A549 (cell line): ENCODE results near the gene HSD11B1L. TPM values are rescaled to one million over a fixed set of nuclear protein-coding genes. Genes with fewer than 3 reads are reported as not detected.
"Not testable (repeated sequence)": the region's sequence is repeated elsewhere in the genome, so short reads cannot be mapped to it uniquely, and the experiment has no call there.

Experiments used
- ATAC-seq, 2 experiments: fragments of 200-7000 bp in 1 of 2; fragments of >200 bp in 1 of 2; cut with Nextera tagmentation in 1 of 2; cut with Tn5 transposase in 1 of 2; 3 replicates each; pipeline versions ENCODE4 v1.8.0 to v1.9.1; 2018 to 2020; ENCODE audit warnings: mild to moderate bottlenecking in 1 of 2, moderate library complexity in 1 of 2
- CTCF ChIA-PET: fragments of 300-600 bp; sonication (Branson Sonifier 250); formaldehyde crosslinking; extraction: SDS; loops from one replicate; lab custom pipeline; 2021; ENCODE audit warnings: antibody characterized with exemption, inconsistent platforms; lab: Yijun Ruan, JAX
- POLR2A ChIA-PET: fragments of 350-600 bp; formaldehyde crosslinking; extraction: SDS; loops from one replicate; lab custom pipeline; 2021; ENCODE audit warnings: antibody characterized with exemption, inconsistent platforms; lab: Yijun Ruan, JAX
- DNase-seq, 2 experiments: peaks; one replicate each; pipeline versions ENCODE4 v3.0.0 to v3.0.0-alpha.2; 2011 to 2016; ENCODE audit warnings: low read depth in 1 of 2, low spot score in 1 of 2
- FAIRE-seq: peaks from 2 replicates; lab custom pipeline; 2011; peaks lifted over from hg19 to GRCh38; lab: Jason Lieb, UNC
- H3K27ac ChIP-seq, 2 experiments: fragments of >200 bp; sonication (Bioruptor Twin); formaldehyde crosslinking; 3 replicates each; pipeline ENCODE4 v1.5.1; 2016 to 2017
- H3K4me1 ChIP-seq: fragments of >200 bp; sonication (Bioruptor Twin); formaldehyde crosslinking; 3 replicates; pipeline ENCODE4 v1.6.1; 2016
- H3K4me2 ChIP-seq: fragments of >200 bp; sonication (Bioruptor Twin); formaldehyde crosslinking; 3 replicates; pipeline ENCODE4 v1.6.1; 2016
- H3K4me3 ChIP-seq: fragments of >200 bp; sonication (Bioruptor Twin); formaldehyde crosslinking; 3 replicates; pipeline ENCODE4 v1.5.1; 2016
- H3K9me3 ChIP-seq: fragments of >200 bp; sonication (Bioruptor Twin); formaldehyde crosslinking; 3 replicates; pipeline ENCODE4 v1.6.1; 2016
- BHLHE40 ChIP-seq: IDR thresholded peaks from 2 replicates; pipeline ENCODE4 v1.6.1; 2012; ENCODE audit warnings: low read depth, low read length, inconsistent platforms
- CBX2 ChIP-seq: fragments of 200-600 bp; sonication (generic); IDR thresholded peaks from 2 replicates; pipeline ENCODE4 v1.6.1; 2016; ENCODE audit warnings: low read depth, mild to moderate bottlenecking, borderline replicate concordance
- CBX8 ChIP-seq: fragments of 200-600 bp; sonication (generic); IDR thresholded peaks from 2 replicates; pipeline ENCODE4 v1.6.1; 2016
- CHD2 ChIP-seq: fragments of 150-350 bp; IDR thresholded peaks from 2 replicates; pipeline ENCODE4 v1.6.1; 2014; ENCODE audit warnings: low read length; ENCODE audit not compliant: partially characterized antibody
- CTCF ChIP-seq: fragments of >200 bp; sonication (Bioruptor Twin); formaldehyde crosslinking; IDR thresholded peaks from 3 replicates; pipeline ENCODE4 v1.5.1; 2016
- GATA3 ChIP-seq: IDR thresholded peaks from 2 replicates; pipeline ENCODE4 v1.6.1; 2012; ENCODE audit warnings: borderline replicate concordance
- JUN ChIP-seq, 2 experiments: fragments of >200 bp; sonication (Bioruptor Twin); formaldehyde crosslinking; IDR thresholded peaks; 2 replicates in 1 of 2; 3 replicates in 1 of 2; pipeline ENCODE4 v1.6.1; 2016 to 2017
- PHF8 ChIP-seq: fragments of 200-600 bp; sonication (generic); IDR thresholded peaks from 2 replicates; pipeline ENCODE4 v1.6.1; 2016; ENCODE audit warnings: low read depth, mild to moderate bottlenecking, antibody characterized with exemption, moderate library complexity, borderline replicate concordance
- POLR2A ChIP-seq: IDR thresholded peaks from 2 replicates; pipeline ENCODE4 v1.6.1; 2012; ENCODE audit warnings: mild to moderate bottlenecking, low read length
- POLR2AphosphoS2 ChIP-seq: conservative IDR thresholded peaks from 2 replicates; pipeline ENCODE4 v1.6.1; 2012; ENCODE audit warnings: low read length, improper control_type of control experiment, inconsistent platforms
- REST ChIP-seq: fragments of 200-600 bp; sonication (generic); IDR thresholded peaks from 2 replicates; pipeline ENCODE4 v1.6.1; 2016; ENCODE audit warnings: antibody characterized with exemption, mild to moderate bottlenecking, moderate library complexity
- RNF2 ChIP-seq: fragments of 200-600 bp; sonication (generic); IDR thresholded peaks from 2 replicates; pipeline ENCODE4 v1.6.1; 2016; ENCODE audit warnings: low read depth, mild to moderate bottlenecking, antibody characterized with exemption, moderate library complexity, borderline replicate concordance
- USF2 ChIP-seq: fragments of 450-650 bp; IDR thresholded peaks from 2 replicates; pipeline ENCODE4 v1.6.1; 2014; ENCODE audit warnings: antibody characterized with exemption
- ZFP36 ChIP-seq: fragments of 450-650 bp; IDR thresholded peaks from 2 replicates; pipeline ENCODE4 v1.6.1; 2014; ENCODE audit warnings: borderline replicate concordance; ENCODE audit not compliant: partially characterized antibody
- WGBS: methylation state at CpG from one replicate; pipeline ENCODE4 v1.1.6; 2017; ENCODE audit errors: missing lambda C conversion rate; 5-methylcytosine and 5-hydroxymethylcytosine counted together
- polyA plus RNA-seq, 4 experiments: library from polyadenylated mRNA; depleted of rRNA in 3 of 4; stranded (reverse); fragments of >200 nt; fragmentation: RNase III in 1 of 4; extraction: RNeasy Plus Mini Kit Qiagen cat#74134 plus additional on column Dnase treatment in 1 of 4; gene quantifications; 2 replicates in 3 of 4; 3 replicates in 1 of 4; pipeline ENCODE4 v1.2.3, GENCODE V29; 2011 to 2017
- TF ChIP-seq, protein P1 (sequence below): fragments of >200 bp; sonication (Bioruptor Twin); formaldehyde crosslinking; IDR thresholded peaks from 3 replicates; pipeline ENCODE4 v1.6.1; 2016
- TF ChIP-seq, protein P2 (sequence below): fragments of 250-450 bp; sonication (Bioruptor Pico); IDR thresholded peaks from 2 replicates; pipeline ENCODE4 v1.5.0; 2021; ENCODE audit warnings: mild to moderate bottlenecking, moderate library complexity, borderline replicate concordance

Gene HSD11B1L
- polyA plus RNA-seq, 2 of the 4 experiments (the other 2 are of a cell fraction), result 2.8 to 4.8 TPM

- H3K27ac ChIP-seq, result peak overlapping the region in 1 of 2 experiments; percentile 65; a peak in 2 of 6 replicates
Measured at GRCh38 chr19:5687360-5688198, 6.8 kb downstream of the HSD11B1L start.

DNA sequence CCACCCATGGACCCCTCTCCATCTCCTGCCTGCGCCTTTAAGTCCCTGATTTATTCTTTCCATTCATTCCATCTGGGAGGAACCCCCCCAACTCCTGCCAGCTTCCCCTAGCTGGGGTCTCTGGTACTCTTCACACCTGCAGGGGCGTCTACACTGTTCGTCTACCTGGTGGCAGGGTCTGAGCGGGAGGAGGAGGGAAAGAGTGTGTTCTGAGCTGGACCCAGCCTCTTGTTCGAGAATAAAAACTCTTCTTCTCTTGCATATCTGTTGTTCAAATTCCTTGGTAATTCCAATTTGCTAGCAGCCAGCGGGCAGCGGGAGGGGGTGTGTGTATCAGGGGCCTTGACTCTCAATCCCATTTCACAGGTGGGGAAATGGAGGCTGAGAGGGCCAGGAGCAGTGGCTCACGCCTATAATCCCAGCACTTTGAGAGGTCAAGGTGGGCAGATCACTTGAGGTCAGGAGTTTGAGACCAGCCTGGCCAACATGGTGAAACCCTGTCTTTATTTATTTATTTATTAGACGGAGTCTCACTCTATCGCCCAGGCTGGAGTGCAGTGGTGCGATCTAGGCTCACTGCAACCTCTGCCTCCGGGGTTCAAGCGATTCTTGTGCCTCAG is 7.5 kb downstream of the HSD11B1L start:
- H3K4me3 ChIP-seq, ATAC-seq, H3K9me3 ChIP-seq, POLR2A ChIA-PET, DNase-seq, H3K27ac ChIP-seq, H3K4me2 ChIP-seq, FAIRE-seq: not testable (repeated sequence)
- 94% methylated on average over 13 of the region's 13 CpGs for WGBS
- CTCF ChIA-PET, result interaction anchor here (0.6 to 2.3 kb wide), 6 partner anchors 9 to 640 kb away, joined by 3 to 14 read pairs (median 5); no protein-coding TSS in a partner anchor
- H3K4me1 ChIP-seq, result peaks cover 13% of the 10 kb centered on the region

More at GRCh38 chr19:5687360-5688198, 6.8 kb downstream of the HSD11B1L start:
- POLR2A ChIA-PET, result interaction anchor here (0.7 to 1.5 kb wide), 5 partner anchors 12 to 217 kb away, joined by 3 to 8 read pairs (median 5); partner anchors contain the start of genes CATSPERD, LONP1, SAFB and SAFB2
- FAIRE-seq (no peak), ATAC-seq (no peak), DNase-seq (no peak)
- CTCF ChIA-PET, result interaction anchor here (1.0 to 1.9 kb wide), 7 partner anchors 10 to 639 kb away, joined by 3 to 9 read pairs (median 5); no protein-coding TSS in a partner anchor
- WGBS, result 69% methylated on average over 26 of the region's 76 CpGs
- Histone ChIP-seq H3K4me3 (no peak overlapping the region; the same call in 2 of the 3 replicates), H3K9me3 (no peaks in the 10 kb centered on the region)
- TF ChIP-seq RNF2 (no peak), ZFP36 (peak; percentile 98)
- TF ChIP-seq, all 56 proteins: peak for 1
- Histone ChIP-seq H3K4me2 (peak overlapping the region; percentile 70), H3K4me1 (peaks cover 10% of the 10 kb centered on the region)

GRCh38 chr19:5690125-5690954 is 9.5 kb downstream of the HSD11B1L start, which contains the start of gene RPL36:
Gene RPL36 (plus strand): TSS chr19:5690295. CDS start chr19:5690508, 213 bp downstream.
- DNase-seq, result peak; percentile 84 to 96
- peak; percentile 16 to 64 for ATAC-seq
- Histone ChIP-seq H3K9me3 (no peaks in the 10 kb centered on the region), H3K27ac (peak within 1 kb of the TSS; percentile 93 to 97), H3K4me1 (peaks cover 13% of the 10 kb centered on the region), H3K4me2 (peak within 1 kb of the TSS; percentile 88), H3K4me3 (peak within 1 kb of the TSS; percentile 92)
- WGBS, result 2% methylated on average over 15 of the region's 73 CpGs
- FAIRE-seq, result no peak
- POLR2A ChIA-PET, result interaction anchor here (0.6 to 3.0 kb wide), 10 partner anchors 8 to 214 kb away, joined by 3 to 45 read pairs (median 5); partner anchors contain the start of genes CATSPERD, LONP1, NDUFA11 and SAFB
- CTCF ChIA-PET, result interaction anchor here (0.6 to 2.3 kb wide), 21 partner anchors 9 to 642 kb away, joined by 3 to 14 read pairs (median 4); partner anchors contain the start of gene LONP1
- TF ChIP-seq, protein P1, sequence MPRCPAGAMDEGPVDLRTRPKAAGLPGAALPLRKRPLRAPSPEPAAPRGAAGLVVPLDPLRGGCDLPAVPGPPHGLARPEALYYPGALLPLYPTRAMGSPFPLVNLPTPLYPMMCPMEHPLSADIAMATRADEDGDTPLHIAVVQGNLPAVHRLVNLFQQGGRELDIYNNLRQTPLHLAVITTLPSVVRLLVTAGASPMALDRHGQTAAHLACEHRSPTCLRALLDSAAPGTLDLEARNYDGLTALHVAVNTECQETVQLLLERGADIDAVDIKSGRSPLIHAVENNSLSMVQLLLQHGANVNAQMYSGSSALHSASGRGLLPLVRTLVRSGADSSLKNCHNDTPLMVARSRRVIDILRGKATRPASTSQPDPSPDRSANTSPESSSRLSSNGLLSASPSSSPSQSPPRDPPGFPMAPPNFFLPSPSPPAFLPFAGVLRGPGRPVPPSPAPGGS, result peak; percentile 98
- peak; percentile 81 to 97; a peak in 4 of 5 replicates for TF ChIP-seq JUN (IDR thresholded peaks at IDR 0.05)
- no peak; the same call in 1 of the 2 replicates for TF ChIP-seq GATA3
- peak; percentile 63 for TF ChIP-seq CTCF
- TF ChIP-seq CBX2, result no peak
- TF ChIP-seq USF2, result no peak
- peak; percentile 94 for TF ChIP-seq POLR2A
- no peak for TF ChIP-seq POLR2AphosphoS2
- TF ChIP-seq, protein P2, sequence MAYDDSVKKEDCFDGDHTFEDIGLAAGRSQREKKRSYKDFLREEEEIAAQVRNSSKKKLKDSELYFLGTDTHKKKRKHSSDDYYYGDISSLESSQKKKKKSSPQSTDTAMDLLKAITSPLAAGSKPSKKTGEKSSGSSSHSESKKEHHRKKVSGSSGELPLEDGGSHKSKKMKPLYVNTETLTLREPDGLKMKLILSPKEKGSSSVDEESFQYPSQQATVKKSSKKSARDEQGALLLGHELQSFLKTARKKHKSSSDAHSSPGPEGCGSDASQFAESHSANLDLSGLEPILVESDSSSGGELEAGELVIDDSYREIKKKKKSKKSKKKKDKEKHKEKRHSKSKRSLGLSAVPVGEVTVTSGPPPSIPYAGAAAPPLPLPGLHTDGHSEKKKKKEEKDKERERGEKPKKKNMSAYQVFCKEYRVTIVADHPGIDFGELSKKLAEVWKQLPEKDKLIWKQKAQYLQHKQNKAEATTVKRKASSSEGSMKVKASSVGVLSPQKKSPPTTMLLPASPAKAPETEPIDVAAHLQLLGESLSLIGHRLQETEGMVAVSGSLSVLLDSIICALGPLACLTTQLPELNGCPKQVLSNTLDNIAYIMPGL (CRISPR knock-in tag), result 0 out of 2 replicates have a peak, but pooled peaks have one; percentile 42
- no peak for TF ChIP-seq BHLHE40
- TF ChIP-seq REST, result 0 out of 2 replicates have a peak, but pooled peaks have one; percentile 9
- no peak for TF ChIP-seq CBX8
- peak; percentile 86; the same call in 1 of the 2 replicates for TF ChIP-seq PHF8
- TF ChIP-seq CHD2, result no peak
